Nephron progenitor cell (in vitro differentiated cells): ENCODE data around the gene CPT1B.
A peak's percentile ranks its signal among the peaks of the same experiment; 100 is the strongest.
"Not testable (repeated sequence)": the region's sequence is repeated elsewhere in the genome, so short reads cannot be mapped to it uniquely, and the experiment has no call there.

Experiments
- DNase-seq: peaks from one replicate; pipeline ENCODE4 v3.0.0; 2021
- H3K27ac Mint-ChIP-seq: 2 replicates; pipeline ENCODE4 v1.8.0; 2021; ENCODE audit warnings: mild to moderate bottlenecking, moderate library complexity, mixed read lengths
- H3K27me3 Mint-ChIP-seq: 2 replicates; pipeline ENCODE4 v1.8.0; 2021; ENCODE audit warnings: mild to moderate bottlenecking, low read depth, mixed read lengths; ENCODE audit not compliant: poor library complexity
- H3K36me3 Mint-ChIP-seq: 2 replicates; pipeline ENCODE4 v1.8.0; 2021; ENCODE audit warnings: low read depth, mixed read lengths
- H3K4me1 Mint-ChIP-seq: 2 replicates; pipeline ENCODE4 v1.8.0; 2021; ENCODE audit warnings: mixed read lengths
- H3K4me3 Mint-ChIP-seq: 2 replicates; pipeline ENCODE4 v1.8.0; 2021; ENCODE audit warnings: mild to moderate bottlenecking, moderate library complexity, mixed read lengths
- H3K9me3 Mint-ChIP-seq: 2 replicates; pipeline ENCODE4 v1.8.0; 2021; ENCODE audit warnings: mild to moderate bottlenecking, moderate library complexity, mixed read lengths
- TF ChIP-seq, protein P1 (sequence below): fragments of 200-600 bp; sonication (generic); IDR thresholded peaks from 2 replicates; pipeline ENCODE4 v1.5.0; 2021; ENCODE audit warnings: antibody characterized with exemption

The CPT1B gene

DNA sequence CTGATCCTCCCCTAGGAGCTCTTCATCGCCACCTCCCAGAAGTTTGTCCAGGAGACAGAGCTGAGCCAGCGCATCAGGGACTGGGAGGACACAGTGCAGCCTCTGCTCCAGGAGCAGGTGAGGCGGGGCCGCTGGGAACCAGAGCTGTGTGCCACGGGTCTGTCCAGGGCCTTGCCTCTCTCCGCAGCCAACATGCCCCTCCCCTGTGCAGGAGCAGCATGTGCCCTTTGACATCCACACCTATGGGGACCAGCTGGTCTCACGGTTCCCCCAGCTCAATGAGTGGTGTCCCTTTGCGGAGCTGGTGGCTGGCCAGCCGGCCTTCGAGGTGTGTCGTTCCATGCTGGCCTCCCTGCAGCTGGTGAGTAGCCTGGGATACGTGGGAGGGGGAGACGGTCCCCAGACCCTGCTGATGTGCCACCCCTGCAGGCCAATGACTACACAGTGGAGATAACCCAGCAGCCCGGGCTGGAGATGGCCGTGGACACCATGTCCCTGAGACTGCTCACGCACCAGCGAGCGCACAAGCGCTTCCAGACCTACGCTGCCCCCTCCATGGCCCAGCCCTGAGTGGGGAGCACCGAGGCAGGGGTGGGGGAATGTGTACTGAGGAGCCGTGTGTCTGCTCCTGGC lies 55.3 kb downstream of the CPT1B start:
- TF ChIP-seq, protein P1, sequence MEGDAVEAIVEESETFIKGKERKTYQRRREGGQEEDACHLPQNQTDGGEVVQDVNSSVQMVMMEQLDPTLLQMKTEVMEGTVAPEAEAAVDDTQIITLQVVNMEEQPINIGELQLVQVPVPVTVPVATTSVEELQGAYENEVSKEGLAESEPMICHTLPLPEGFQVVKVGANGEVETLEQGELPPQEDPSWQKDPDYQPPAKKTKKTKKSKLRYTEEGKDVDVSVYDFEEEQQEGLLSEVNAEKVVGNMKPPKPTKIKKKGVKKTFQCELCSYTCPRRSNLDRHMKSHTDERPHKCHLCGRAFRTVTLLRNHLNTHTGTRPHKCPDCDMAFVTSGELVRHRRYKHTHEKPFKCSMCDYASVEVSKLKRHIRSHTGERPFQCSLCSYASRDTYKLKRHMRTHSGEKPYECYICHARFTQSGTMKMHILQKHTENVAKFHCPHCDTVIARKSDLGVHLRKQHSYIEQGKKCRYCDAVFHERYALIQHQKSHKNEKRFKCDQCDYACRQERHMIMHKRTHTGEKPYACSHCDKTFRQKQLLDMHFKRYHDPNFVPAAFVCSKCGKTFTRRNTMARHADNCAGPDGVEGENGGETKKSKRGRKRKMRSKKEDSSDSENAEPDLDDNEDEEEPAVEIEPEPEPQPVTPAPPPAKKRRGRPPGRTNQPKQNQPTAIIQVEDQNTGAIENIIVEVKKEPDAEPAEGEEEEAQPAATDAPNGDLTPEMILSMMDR = no peak
- Mint-ChIP-seq H3K9me3 (no peaks in the 10 kb centered on the region), H3K4me3 (peak overlapping the region; percentile 25), H3K27me3 (peaks cover 8% of the 10 kb centered on the region), H3K4me1 (peaks cover 21% of the 10 kb centered on the region), H3K27ac (no peak overlapping the region), H3K36me3 (peaks cover 19% of the 10 kb centered on the region)
- no peak for DNase-seq

DNA sequence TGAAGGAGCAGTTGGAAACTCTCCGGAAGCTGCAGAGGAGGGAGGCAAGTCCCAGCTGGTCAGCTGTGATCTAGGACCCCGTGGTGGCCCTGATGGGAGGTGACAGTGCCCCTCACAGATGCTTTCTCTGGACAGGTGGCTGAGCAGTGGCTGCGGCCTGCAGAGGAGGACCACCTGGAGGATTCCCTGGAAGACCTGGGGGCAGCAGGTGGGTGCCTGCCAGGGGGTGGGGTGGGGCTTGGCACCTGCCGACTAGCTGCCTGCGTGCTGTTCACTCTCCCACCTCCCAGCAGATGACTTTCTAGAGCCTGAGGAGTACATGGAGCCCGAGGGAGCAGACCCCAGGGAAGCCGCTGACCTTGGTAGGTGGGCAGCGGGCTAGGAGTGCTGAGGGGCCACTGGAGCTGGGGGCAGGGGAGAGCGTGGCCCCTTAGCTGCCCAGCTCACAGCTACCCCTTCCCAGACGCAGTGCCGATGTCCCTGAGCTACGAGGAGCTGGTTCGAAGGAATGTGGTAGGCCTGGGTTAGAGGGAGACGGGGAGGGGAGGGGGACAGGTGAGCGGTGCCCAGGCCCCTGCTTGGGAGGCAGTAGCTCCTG lies 55.9 kb downstream of the CPT1B start:
- TF ChIP-seq, protein P1 = no peak
- Mint-ChIP-seq H3K27me3 (peaks cover 2% of the 10 kb centered on the region), H3K4me3 (no peak overlapping the region), H3K27ac (no peak overlapping the region), H3K9me3 (no peaks in the 10 kb centered on the region), H3K36me3 (peaks cover 16% of the 10 kb centered on the region), H3K4me1 (peaks cover 15% of the 10 kb centered on the region)
- no peak for DNase-seq

DNA sequence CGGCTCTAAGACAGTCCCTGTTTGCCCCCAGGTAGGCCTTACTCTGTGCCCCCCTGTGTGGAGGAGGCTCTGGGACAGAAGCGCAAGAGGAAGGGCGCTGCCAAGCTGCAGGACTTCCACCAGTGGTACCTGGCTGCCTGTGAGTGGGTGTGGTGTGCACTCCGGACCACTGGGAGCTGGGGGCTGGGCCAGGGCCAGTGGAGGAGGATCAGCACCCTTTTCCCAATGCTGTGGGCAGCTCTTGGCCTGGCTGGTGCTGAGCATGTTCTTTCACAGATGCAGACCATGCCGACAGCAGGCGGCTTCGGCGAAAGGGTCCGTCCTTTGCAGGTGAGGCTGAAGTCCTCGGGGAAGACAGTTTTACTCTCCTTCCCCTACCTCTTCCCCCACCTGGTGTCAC lies 56.5 kb downstream of the CPT1B start:
- Mint-ChIP-seq H3K27me3 (no peaks in the 10 kb centered on the region), H3K27ac (no peak overlapping the region), H3K36me3 (peaks cover 16% of the 10 kb centered on the region), H3K4me1 (peaks cover 9% of the 10 kb centered on the region), H3K4me3 (no peak overlapping the region), H3K9me3 (no peaks in the 10 kb centered on the region)
- TF ChIP-seq, protein P1 = no peak
- no peak for DNase-seq

DNA sequence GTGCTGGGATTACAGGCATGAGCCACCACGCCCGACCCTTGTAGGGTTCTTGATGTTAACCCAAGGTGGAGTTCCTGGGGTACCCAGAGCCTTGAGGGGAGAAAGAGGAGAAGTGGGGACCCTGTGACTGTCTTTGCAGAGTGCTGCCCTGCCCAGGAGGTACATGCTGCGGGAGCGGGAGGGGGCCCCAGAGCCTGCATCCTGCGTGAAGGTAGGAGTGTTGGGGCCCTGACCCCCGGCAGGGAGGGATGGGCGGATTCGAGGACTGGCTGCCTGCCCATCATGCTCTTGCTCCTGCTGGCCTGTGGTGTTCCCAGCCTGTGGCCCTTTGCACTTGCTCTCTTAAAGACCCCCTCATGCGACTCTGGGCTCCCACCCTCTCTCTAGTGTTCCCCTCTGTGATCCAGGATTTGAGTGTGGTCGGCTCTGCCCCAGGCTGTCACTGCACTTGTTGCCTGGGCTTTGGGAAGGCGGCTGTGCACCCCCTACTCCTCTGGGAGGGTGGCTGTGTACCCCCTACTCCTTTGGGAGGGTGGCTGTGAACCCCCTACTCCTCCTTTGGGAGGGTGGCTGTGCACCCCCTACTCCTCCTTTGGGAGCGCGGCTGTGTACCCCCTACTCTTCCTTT lies 57.3 kb downstream of the CPT1B start:
- no peaks in the 10 kb centered on the region for H3K27me3 Mint-ChIP-seq
- TF ChIP-seq, protein P1 = no peak
- H3K36me3 Mint-ChIP-seq = peaks cover 16% of the 10 kb centered on the region
- H3K9me3 Mint-ChIP-seq = no peaks in the 10 kb centered on the region
- no peak overlapping the region for H3K4me3 Mint-ChIP-seq
- no peak for DNase-seq
- H3K4me1 Mint-ChIP-seq = peaks cover 8% of the 10 kb centered on the region
- H3K27ac Mint-ChIP-seq = no peak overlapping the region

DNA sequence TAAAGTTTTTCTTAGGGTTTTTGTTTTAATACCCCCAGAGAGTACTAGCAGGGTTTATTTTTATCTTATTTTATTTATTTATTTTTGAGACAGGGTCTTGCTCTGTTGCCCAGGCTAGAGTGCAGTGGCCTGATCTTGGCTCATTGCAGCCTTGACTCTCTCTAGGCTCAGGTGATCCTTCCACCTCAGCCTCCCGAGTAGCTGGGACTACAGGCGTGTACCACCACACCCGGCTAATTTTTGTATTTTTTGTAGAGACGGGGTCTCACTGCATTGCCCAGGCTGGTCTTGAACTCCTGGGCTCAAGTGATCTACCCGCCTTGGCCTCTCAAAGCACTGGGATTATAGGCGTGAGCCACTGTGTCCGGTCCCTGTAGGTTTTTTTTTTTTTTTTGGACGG lies 58.0 kb downstream of the CPT1B start:
- not testable (repeated sequence) for DNase-seq

DNA sequence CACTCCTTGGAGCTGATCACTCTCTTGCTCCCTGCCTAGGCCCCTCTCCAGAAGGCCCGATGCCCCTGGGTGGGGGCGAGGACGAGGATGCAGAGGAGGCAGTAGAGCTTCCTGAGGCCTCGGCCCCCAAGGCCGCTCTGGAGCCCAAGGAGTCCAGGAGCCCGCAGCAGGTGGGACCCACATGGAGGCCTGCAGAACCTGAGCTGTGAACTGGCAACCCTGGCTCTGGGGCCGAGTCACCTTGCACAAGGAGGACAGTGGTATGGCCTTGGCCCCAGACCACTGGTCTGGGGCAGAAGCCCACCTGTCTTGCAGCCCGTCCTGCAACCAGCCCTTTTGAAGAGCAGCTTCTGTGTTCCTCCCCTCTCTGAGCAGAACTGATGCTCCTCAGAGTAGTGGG lies 59.1 kb downstream of the CPT1B start:
- no peak overlapping the region for H3K4me3 Mint-ChIP-seq
- peaks cover 21% of the 10 kb centered on the region for H3K36me3 Mint-ChIP-seq
- no peaks in the 10 kb centered on the region for H3K4me1 Mint-ChIP-seq
- H3K27ac Mint-ChIP-seq = no peak overlapping the region
- no peaks in the 10 kb centered on the region for H3K9me3 Mint-ChIP-seq
- no peaks in the 10 kb centered on the region for H3K27me3 Mint-ChIP-seq
- TF ChIP-seq, protein P1 = no peak
- DNase-seq = no peak

More for the DNA sequence above, 58.0 kb downstream of the CPT1B start:
- H3K36me3 Mint-ChIP-seq = peaks cover 16% of the 10 kb centered on the region
- not testable (repeated sequence) for H3K27me3 Mint-ChIP-seq, H3K4me3 Mint-ChIP-seq, H3K4me1 Mint-ChIP-seq, H3K9me3 Mint-ChIP-seq, H3K27ac Mint-ChIP-seq
